CD8-positive, alpha-beta memory T cell (primary cell): ENCODE measurements around the gene ABCC6. TPM values are rescaled to one million over a fixed set of nuclear protein-coding genes. Genes with fewer than 3 reads are reported as not detected.
"Not testable (repeated sequence)": the region's sequence is repeated elsewhere in the genome, so short reads cannot be mapped to it uniquely, and the experiment has no call there.

Experiments
- CTCF ChIA-PET: fragments of 350-600 bp; sonication (Branson Sonifier 250); formaldehyde crosslinking; loops from one replicate; lab custom pipeline; 2021; ENCODE audit warnings: antibody characterized with exemption; lab: Charles Lee
- POLR2A ChIA-PET: fragments of 350-600 bp; sonication (Branson Sonifier 250); formaldehyde crosslinking; loops from one replicate; lab custom pipeline; 2021; ENCODE audit warnings: antibody characterized with exemption; lab: Charles Lee
- DNase-seq, 5 donors: peaks; one replicate each; pipeline versions ENCODE4 v3.0.0 to v3.0.0-alpha.2; 2020 to 2022; ENCODE audit warnings: mixed read lengths in 1 of 5
- H3K27ac ChIP-seq: one replicate; pipeline ENCODE4 v1.7.0; 2013; ENCODE audit warnings: low read depth, mild to moderate bottlenecking, low read length, moderate library complexity
- H3K27me3 ChIP-seq: 2 replicates; pipeline ENCODE4 v1.7.0; 2013; ENCODE audit warnings: low read length, mild to moderate bottlenecking; ENCODE audit not compliant: insufficient read depth, poor library complexity, severe bottlenecking
- H3K36me3 ChIP-seq: 2 replicates; pipeline ENCODE4 v1.7.0; 2013; ENCODE audit warnings: mild to moderate bottlenecking, low read length, moderate library complexity; ENCODE audit not compliant: insufficient read depth
- H3K4me1 ChIP-seq: 2 replicates; pipeline ENCODE4 v1.7.0; 2013; ENCODE audit warnings: mild to moderate bottlenecking, low read length, moderate library complexity; ENCODE audit not compliant: insufficient read depth
- H3K4me3 ChIP-seq: 2 replicates; pipeline ENCODE4 v1.7.0; 2013; ENCODE audit warnings: mild to moderate bottlenecking, low read length
- H3K9me3 ChIP-seq: 2 replicates; pipeline ENCODE4 v1.7.0; 2013; ENCODE audit warnings: mild to moderate bottlenecking, low read length
- H3K27ac Mint-ChIP-seq, 8 donors: one replicate each; pipeline ENCODE4 v1.8.0; 2020 to 2021; ENCODE audit warnings: mixed read lengths in 8 of 8, mild to moderate bottlenecking in 6 of 8, inconsistent platforms in 3 of 8, moderate library complexity in 3 of 8
- H3K27me3 Mint-ChIP-seq, 2 donors: one replicate each; pipeline ENCODE4 v1.8.0; 2020 to 2021; ENCODE audit warnings: mixed read lengths in 2 of 2, mild to moderate bottlenecking in 1 of 2, moderate library complexity in 1 of 2
- H3K36me3 Mint-ChIP-seq, 3 donors: one replicate each; pipeline ENCODE4 v1.8.0; 2020 to 2021; ENCODE audit warnings: mixed read lengths in 3 of 3, inconsistent platforms in 1 of 3, mild to moderate bottlenecking in 1 of 3
- H3K4me1 Mint-ChIP-seq, 3 donors: one replicate each; pipeline ENCODE4 v1.8.0; 2020 to 2021; ENCODE audit warnings: mixed read lengths in 3 of 3, inconsistent platforms in 1 of 3, mild to moderate bottlenecking in 1 of 3
- H3K4me3 Mint-ChIP-seq, 7 donors: one replicate each; pipeline ENCODE4 v1.8.0; 2020 to 2021; ENCODE audit warnings: mixed read lengths in 7 of 7, mild to moderate bottlenecking in 6 of 7, moderate library complexity in 4 of 7, inconsistent platforms in 2 of 7
- H3K9me3 Mint-ChIP-seq, 5 donors: one replicate each; pipeline ENCODE4 v1.8.0; 2020 to 2022; ENCODE audit warnings: mixed read lengths in 5 of 5, mild to moderate bottlenecking in 3 of 5, moderate library complexity in 2 of 5, inconsistent platforms in 1 of 5
- polyA plus RNA-seq: library from polyadenylated mRNA; unstranded; fragments of 300-500 nt; fragmentation: Illumina TruSeq; gene quantifications from one replicate; pipeline ENCODE4 v1.2.3, GENCODE V29; 2021
- total RNA-seq, 2 experiments: library from RNA; stranded (reverse); gene quantifications; one replicate each; pipeline ENCODE4 v1.2.3, GENCODE V29; 2021

Gene ABCC6
- total and polyA plus RNA-seq, 3 experiments from 2014 or later = 0.18 TPM; not detected in 2

DNA sequence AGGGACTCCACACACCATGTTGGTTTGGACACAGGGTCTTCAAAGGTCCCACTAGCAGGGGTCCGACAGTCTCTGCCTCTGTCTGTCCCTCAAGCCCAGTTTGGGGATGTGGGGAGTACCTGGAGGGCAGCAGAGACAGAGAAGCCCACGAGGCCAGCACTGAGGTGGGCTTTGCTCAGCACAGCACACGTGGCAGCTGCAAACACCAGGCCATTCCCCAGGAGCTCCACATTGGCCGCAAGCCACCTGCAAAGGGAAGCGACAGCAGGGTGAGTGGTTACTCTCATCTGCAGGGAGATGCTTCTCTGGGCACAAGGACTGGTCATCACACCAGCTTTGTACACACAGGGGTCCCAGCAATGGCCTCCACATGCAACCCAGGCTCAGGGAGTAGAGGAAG is 62.0 kb downstream of the ABCC6 start:
- peaks cover 4 to 34% (median 19%) of the 10 kb centered on the region in 5 donors for H3K9me3 Mint-ChIP-seq
- no peak overlapping the region for H3K27ac Mint-ChIP-seq

DNA sequence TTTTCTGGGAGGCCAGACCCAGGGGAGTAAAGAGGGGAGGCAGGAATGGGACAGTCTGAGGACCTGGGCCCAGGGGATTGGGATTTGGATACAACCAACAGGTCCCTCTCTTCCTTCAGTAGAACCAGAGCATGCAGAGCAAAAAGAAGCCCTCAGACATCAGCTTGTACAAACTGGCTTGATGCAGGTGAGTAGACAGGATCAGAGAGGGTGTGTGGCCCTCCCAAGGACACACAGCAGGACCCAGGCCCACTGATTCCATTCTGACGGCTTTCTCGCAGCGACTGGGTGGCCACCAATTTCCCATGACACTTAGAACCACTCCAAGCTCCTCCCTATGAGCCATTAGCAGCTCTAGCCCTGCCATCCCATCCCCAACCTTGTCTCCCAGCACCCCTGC is 63.6 kb downstream of the ABCC6 start:
- H3K27ac Mint-ChIP-seq = no peak overlapping the region
- ChIA-PET POLR2A (no interaction called here), CTCF (no interaction called here)
- H3K36me3 ChIP-seq = no peaks in the 10 kb centered on the region
- no peak for DNase-seq
- no peak overlapping the region for H3K27ac ChIP-seq
- no peak overlapping the region for H3K4me3 Mint-ChIP-seq
- no peaks in the 10 kb centered on the region for H3K4me1 ChIP-seq
- peaks cover 4 to 34% (median 19%) of the 10 kb centered on the region in 5 donors for H3K9me3 Mint-ChIP-seq
- H3K4me1 Mint-ChIP-seq = no peaks in the 10 kb centered on the region
- no peak overlapping the region for H3K4me3 ChIP-seq
- peaks cover 0 to 8% (median 1%) of the 10 kb centered on the region in 3 donors for H3K36me3 Mint-ChIP-seq
- H3K27me3 ChIP-seq = no peaks in the 10 kb centered on the region
- H3K9me3 ChIP-seq = peaks cover 7% of the 10 kb centered on the region
- H3K27me3 Mint-ChIP-seq = peaks cover 17% of the 10 kb centered on the region in 2 donors

More for the DNA sequence above, 62.0 kb downstream of the ABCC6 start:
- Histone ChIP-seq H3K9me3 (peaks cover 7% of the 10 kb centered on the region), H3K27me3 (no peaks in the 10 kb centered on the region), H3K36me3 (no peaks in the 10 kb centered on the region), H3K4me1 (no peaks in the 10 kb centered on the region), H3K27ac (no peak overlapping the region), H3K4me3 (no peak overlapping the region)
- CTCF ChIA-PET = no interaction called here
- Mint-ChIP-seq H3K4me1 (no peaks in the 10 kb centered on the region), H3K36me3 (peaks cover 0 to 8% (median 1%) of the 10 kb centered on the region in 3 donors), H3K27me3 (peaks cover 10 to 17% of the 10 kb centered on the region in 2 donors), H3K4me3 (no peak overlapping the region)
- POLR2A ChIA-PET = no interaction called here
- DNase-seq = no peak

DNA sequence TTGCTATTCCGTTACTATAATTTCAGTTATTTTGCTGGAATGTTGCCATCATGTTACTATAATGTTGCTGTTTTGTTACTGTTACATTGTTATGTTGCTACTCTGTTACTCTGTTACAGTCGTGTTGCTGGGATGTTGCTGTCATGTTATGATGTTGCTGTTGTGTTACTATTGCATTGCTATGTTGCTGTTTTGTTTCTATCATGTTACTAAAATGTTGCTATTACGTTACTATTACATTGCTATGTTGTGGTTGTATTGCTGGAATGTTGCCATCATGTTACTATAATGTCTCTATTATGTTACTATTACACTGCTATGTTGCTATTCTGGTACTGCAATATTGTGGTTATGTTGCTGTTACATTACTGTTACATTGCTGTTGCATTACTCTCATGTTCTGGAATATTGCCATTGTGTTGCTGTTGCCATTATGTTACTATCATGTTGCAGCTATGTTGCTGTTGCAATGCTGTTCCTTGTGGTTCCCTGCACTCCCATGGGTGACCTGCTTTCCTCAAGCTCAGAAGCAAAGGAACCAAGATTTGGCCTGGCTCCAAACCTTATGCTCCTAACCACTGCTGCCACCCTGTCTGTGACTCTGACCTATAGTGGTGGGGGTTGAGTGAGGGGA is 64.4 kb downstream of the ABCC6 start:
- Histone ChIP-seq H3K27ac (no peak overlapping the region), H3K27me3 (no peaks in the 10 kb centered on the region), H3K9me3 (peaks cover 7% of the 10 kb centered on the region), H3K4me1 (no peaks in the 10 kb centered on the region), H3K4me3 (no peak overlapping the region), H3K36me3 (no peaks in the 10 kb centered on the region)
- H3K4me1 Mint-ChIP-seq = no peaks in the 10 kb centered on the region
- peaks cover 0 to 8% (median 1%) of the 10 kb centered on the region in 3 donors for H3K36me3 Mint-ChIP-seq
- peaks cover 12 to 17% of the 10 kb centered on the region in 2 donors for H3K27me3 Mint-ChIP-seq
- peaks cover 4 to 34% (median 19%) of the 10 kb centered on the region in 5 donors for H3K9me3 Mint-ChIP-seq
- H3K27ac Mint-ChIP-seq = no peak overlapping the region
- ChIA-PET CTCF (no interaction called here), POLR2A (no interaction called here)
- H3K4me3 Mint-ChIP-seq = no peak overlapping the region
- DNase-seq = no peak

DNA sequence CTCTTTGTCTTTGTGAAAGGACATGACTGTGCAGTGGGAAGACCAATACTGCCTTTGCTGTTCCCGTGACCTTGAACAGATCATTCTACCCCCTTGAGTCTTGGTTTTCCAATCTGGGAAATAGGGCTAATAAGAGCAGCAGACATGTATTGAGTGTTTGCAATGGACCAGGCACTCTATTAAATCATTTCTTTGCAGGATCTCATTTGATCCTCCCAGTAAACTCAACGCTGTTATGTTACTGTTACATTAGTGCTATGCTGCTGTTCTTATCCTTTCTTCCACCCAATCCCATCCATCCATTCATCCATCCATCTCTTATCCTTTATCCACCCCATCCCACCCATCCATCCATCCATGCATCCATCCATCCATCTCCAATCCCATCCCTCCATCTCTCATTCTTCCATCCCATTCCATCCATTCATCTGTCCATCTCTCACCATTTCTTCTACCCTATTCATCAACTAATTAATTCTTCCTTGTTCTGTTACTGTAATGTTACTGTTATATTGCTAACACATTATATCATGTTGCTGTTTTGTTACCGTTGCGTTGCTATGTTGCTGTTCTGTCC is 65.1 kb downstream of the ABCC6 start:
- Mint-ChIP-seq H3K36me3 (peaks cover 0 to 8% (median 1%) of the 10 kb centered on the region in 3 donors), H3K4me1 (no peaks in the 10 kb centered on the region), H3K4me3 (no peak overlapping the region), H3K9me3 (peaks cover 4 to 34% (median 19%) of the 10 kb centered on the region in 5 donors), H3K27ac (no peak overlapping the region), H3K27me3 (peaks cover 12 to 15% of the 10 kb centered on the region in 2 donors)
- no peak overlapping the region for H3K27ac ChIP-seq
- H3K27me3 ChIP-seq = no peaks in the 10 kb centered on the region
- ChIA-PET CTCF (no interaction called here), POLR2A (no interaction called here)
- peaks cover 7% of the 10 kb centered on the region for H3K9me3 ChIP-seq
- H3K4me3 ChIP-seq = no peak overlapping the region
- no peaks in the 10 kb centered on the region for H3K36me3 ChIP-seq
- DNase-seq = no peak
- H3K4me1 ChIP-seq = no peaks in the 10 kb centered on the region

DNA sequence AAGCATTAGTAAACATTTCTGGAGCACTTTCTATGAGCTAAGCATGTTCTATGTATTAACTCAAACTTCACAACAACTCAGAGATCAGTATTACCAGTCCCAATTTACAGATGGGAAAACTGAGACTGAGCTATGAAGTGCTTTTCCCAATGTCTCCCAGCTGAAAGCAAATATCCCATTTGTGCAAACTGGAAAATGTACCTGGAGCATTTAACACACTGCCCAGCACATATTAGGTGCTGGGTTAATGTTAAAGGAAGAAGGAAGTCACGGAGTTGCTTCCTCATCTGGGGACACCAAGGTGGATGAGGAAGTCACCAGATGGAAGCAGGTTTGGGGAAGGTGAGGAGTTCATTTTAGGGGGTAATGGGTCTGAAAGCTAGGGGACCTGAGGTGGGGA is 66.1 kb downstream of the ABCC6 start:
- no peaks in the 10 kb centered on the region for H3K36me3 ChIP-seq
- peaks cover 5 to 15% of the 10 kb centered on the region in 2 donors for H3K27me3 Mint-ChIP-seq
- no peak overlapping the region for H3K27ac Mint-ChIP-seq
- peaks cover 7% of the 10 kb centered on the region for H3K9me3 ChIP-seq
- ChIA-PET CTCF (no interaction called here), POLR2A (no interaction called here)
- DNase-seq = no peak
- peaks cover 0 to 8% (median 1%) of the 10 kb centered on the region in 3 donors for H3K36me3 Mint-ChIP-seq
- H3K4me3 ChIP-seq = no peak overlapping the region
- no peak overlapping the region for H3K27ac ChIP-seq
- H3K9me3 Mint-ChIP-seq = peaks cover 4 to 34% (median 19%) of the 10 kb centered on the region in 5 donors
- no peaks in the 10 kb centered on the region for H3K4me1 ChIP-seq
- no peaks in the 10 kb centered on the region for H3K27me3 ChIP-seq
- H3K4me1 Mint-ChIP-seq = no peaks in the 10 kb centered on the region
- H3K4me3 Mint-ChIP-seq = no peak overlapping the region

DNA sequence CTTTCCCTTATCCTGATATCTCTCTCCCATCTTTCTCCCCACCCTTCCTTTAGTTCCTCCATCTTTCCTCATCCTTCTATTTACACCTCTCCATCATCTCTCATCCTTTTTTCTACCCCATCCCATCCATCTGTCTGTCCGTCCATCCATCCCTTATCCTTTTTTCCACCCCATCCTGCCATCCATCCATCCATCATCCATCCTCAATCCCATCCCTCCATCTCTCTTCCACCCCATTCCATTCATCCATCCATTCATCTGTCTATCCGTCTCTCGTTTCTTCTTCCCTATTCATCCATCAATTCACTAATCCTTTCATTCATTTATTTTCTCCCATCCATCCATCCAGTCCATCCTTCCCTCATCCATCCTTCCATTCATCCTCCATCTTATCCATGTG is 68.1 kb downstream of the ABCC6 start:
- POLR2A ChIA-PET = no interaction called here
- H3K27me3 ChIP-seq = no peaks in the 10 kb centered on the region
- H3K9me3 Mint-ChIP-seq = peaks cover 4 to 23% (median 19%) of the 10 kb centered on the region in 5 donors
- DNase-seq = no peak
- no peaks in the 10 kb centered on the region for H3K4me1 ChIP-seq
- peaks cover 7% of the 10 kb centered on the region for H3K9me3 ChIP-seq
- H3K36me3 Mint-ChIP-seq = peaks cover 0 to 1% (median 0%) of the 10 kb centered on the region in 3 donors
- H3K27me3 Mint-ChIP-seq = peaks cover 0 to 15% of the 10 kb centered on the region in 2 donors
- H3K4me3 ChIP-seq = no peak overlapping the region
- H3K4me1 Mint-ChIP-seq = no peaks in the 10 kb centered on the region
- H3K36me3 ChIP-seq = no peaks in the 10 kb centered on the region
- H3K27ac ChIP-seq = no peak overlapping the region
- peak overlapping the region in 1 of 8 donors; percentile 5 for H3K27ac Mint-ChIP-seq
- CTCF ChIA-PET = no interaction called here
- no peak overlapping the region for H3K4me3 Mint-ChIP-seq

DNA sequence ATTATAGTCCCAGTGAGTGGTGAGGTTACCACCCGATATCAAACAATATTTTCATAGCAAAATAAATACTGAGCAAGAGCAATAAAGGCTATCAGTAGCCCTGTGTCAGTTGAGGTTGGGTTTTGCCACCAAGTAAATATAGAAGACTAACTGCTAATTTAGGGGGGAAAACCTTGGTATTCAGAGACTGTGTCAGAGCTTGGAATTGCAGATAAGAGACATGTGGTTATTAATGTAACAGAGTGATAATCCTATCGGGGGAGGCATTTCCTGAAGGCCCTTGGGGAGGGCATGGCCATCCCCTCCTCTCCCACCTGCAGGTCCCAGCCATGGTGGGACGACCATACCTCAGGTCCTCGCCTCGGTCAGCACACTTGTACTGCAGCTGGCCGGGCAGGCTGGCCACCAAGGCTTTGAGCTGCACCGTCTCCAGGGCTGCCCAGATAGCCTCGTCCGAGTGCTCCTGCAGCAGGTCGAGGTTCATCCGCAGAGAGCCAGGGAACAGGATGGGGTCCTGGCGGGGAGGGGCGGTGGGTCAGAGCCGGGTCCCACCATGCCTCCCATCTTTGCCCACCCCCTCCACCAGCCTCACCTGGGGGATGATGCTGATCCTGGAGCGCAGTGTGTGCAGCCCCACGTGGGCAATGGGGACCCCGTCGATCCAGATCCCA is 68.9 kb downstream of the ABCC6 start:
- no peak overlapping the region for H3K27ac ChIP-seq
- no peaks in the 10 kb centered on the region for H3K27me3 ChIP-seq
- no peaks in the 10 kb centered on the region for H3K4me1 ChIP-seq
- H3K36me3 ChIP-seq = no peaks in the 10 kb centered on the region
- no peaks in the 10 kb centered on the region for H3K36me3 Mint-ChIP-seq
- ChIA-PET POLR2A (no interaction called here), CTCF (interaction anchor here (0.6 kb wide), 1 partner anchor 396 kb away, joined by 4 read pairs; no protein-coding TSS in a partner anchor)
- no peak overlapping the region for H3K4me3 ChIP-seq
- no peak overlapping the region for H3K27ac Mint-ChIP-seq
- no peak for DNase-seq
- H3K27me3 Mint-ChIP-seq = peaks cover 0 to 15% of the 10 kb centered on the region in 2 donors
- H3K9me3 Mint-ChIP-seq = peaks cover 4 to 16% (median 12%) of the 10 kb centered on the region in 5 donors
- H3K9me3 ChIP-seq = peaks cover 6% of the 10 kb centered on the region
- H3K4me1 Mint-ChIP-seq = no peaks in the 10 kb centered on the region
- H3K4me3 Mint-ChIP-seq = no peak overlapping the region

DNA sequence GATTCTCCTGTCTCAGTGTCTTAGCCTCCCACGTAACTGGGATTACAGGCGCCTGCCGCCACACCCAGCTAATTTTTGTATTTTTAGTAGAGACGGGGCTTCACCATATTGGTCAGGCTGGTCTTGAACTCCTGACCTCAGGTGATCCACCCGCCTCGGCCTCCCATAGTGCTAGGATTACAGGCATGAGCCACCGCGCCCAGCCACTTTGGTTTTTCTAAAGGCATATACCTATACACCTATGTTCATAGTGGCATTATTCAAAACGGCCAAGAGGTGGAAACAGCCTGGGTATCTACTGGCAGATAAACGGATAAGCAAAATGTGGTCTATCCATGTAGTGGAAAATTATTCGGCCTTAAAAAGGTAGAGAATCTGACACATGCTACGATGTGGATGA is 70.3 kb downstream of the ABCC6 start:
- H3K27me3 ChIP-seq = not testable (repeated sequence)

More for the DNA sequence above, 70.3 kb downstream of the ABCC6 start:
- H3K9me3 ChIP-seq, POLR2A ChIA-PET, H3K4me1 Mint-ChIP-seq, H3K4me3 Mint-ChIP-seq, H3K27ac Mint-ChIP-seq, H3K36me3 Mint-ChIP-seq, H3K36me3 ChIP-seq, CTCF ChIA-PET, H3K9me3 Mint-ChIP-seq, H3K27ac ChIP-seq, H3K4me3 ChIP-seq, H3K4me1 ChIP-seq, DNase-seq: not testable (repeated sequence)
- peaks cover 0 to 15% of the 10 kb centered on the region in 2 donors for H3K27me3 Mint-ChIP-seq
